ENCODE results near the gene PRKCQ. TPM values are rescaled to one million over a fixed set of nuclear protein-coding genes. Genes with fewer than 3 reads are reported as not detected.

The PRKCQ gene
- total and polyA plus RNA-seq, 2 of the 4 experiments (the other 2 are of a cell fraction), result under 0.01 to 0.03 TPM

GRCh38 chr10:6617309-6618076, 37.4 kb upstream of the PRKCQ start:
- no peak for ATAC-seq (ENCODE audit: low read depth)
- Histone ChIP-seq H3K9ac (ENCODE audit: low read depth, low read length) (no peak overlapping the region), H3K14ac (replicated peaks; ENCODE audit: low read depth, low read length) (no peak overlapping the region), H4K20me1 (ENCODE audit: insufficient read depth, low read length) (no peaks in the 10 kb centered on the region), H3K27me3 (ENCODE audit: control insufficient read depth, insufficient read depth, low read length) (no peaks in the 10 kb centered on the region; the same call in 1 of the 2 replicates), H3K56ac (ENCODE audit: extremely low read depth, insufficient read depth, low read length) (no peak overlapping the region), H3K79me1 (ENCODE audit: low read depth in 1 of 2, low read length in 2 of 2) (no peaks in the 10 kb centered on the region), H4K5ac (ENCODE audit: low read depth, low read length) (no peak overlapping the region), H2BK15ac (ENCODE audit: low read depth, low read length) (no peak overlapping the region), H3K4me2 (ENCODE audit: low read depth, low read length) (no peak overlapping the region), H3K9me1 (ENCODE audit: insufficient read depth, low read length) (no peaks in the 10 kb centered on the region), H2BK120ac (ENCODE audit: low read depth, low read length) (no peak overlapping the region), H4K8ac (ENCODE audit: low read depth in 2 of 2, low read length in 2 of 2) (no peak overlapping the region), H4K91ac (ENCODE audit: insufficient read depth, low read depth, low read length) (no peak overlapping the region), H3K9me3 (ENCODE audit: control insufficient read depth, insufficient read depth, low read length) (no peaks in the 10 kb centered on the region), H2AK5ac (ENCODE audit: low read depth, low read length) (no peak overlapping the region), H3K27ac (ENCODE audit: insufficient read depth, low read length) (no peak overlapping the region), H3K4ac (ENCODE audit: low read depth, low read length) (no peak overlapping the region), H3K18ac (ENCODE audit: low read depth, low read length) (no peak overlapping the region), H3K36me3 (ENCODE audit: control insufficient read depth, insufficient read depth, low read length) (no peaks in the 10 kb centered on the region), H3K4me3 (ENCODE audit: insufficient read depth, low read depth, low read length) (no peak overlapping the region), H3K4me1 (ENCODE audit: control insufficient read depth, insufficient read depth, low read length) (no peaks in the 10 kb centered on the region), H2AK9ac (replicated peaks; ENCODE audit: low read depth, low read length, poor library complexity) (no peak overlapping the region), H3K23ac (ENCODE audit: low read depth, low read length) (no peak overlapping the region), H2BK5ac (ENCODE audit: low read depth, low read length, poor library complexity, severe bottlenecking) (no peak overlapping the region), H2BK20ac (ENCODE audit: low read depth, low read length) (no peak overlapping the region), H2AFZ (replicated peaks; ENCODE audit: low read length, poor library complexity) (no peak overlapping the region)
- in situ Hi-C loops (cut with MboI; ENCODE audit: low sequenced_read_pairs) (no loop called here), intact Hi-C loops (cut with micrococcal nuclease) (no loop called here), dilution Hi-C loops (cut with HindIII; ENCODE audit: low sequenced_read_pairs, unreplicated experiment) (no loop called here)
- DNase-seq, result no peak
- TF ChIP-seq SMC3 (IDR thresholded peaks at IDR 0.05; ENCODE audit: low read depth, low read length) (no peak), RCOR1 (IDR thresholded peaks at IDR 0.05; ENCODE audit: insufficient replicate concordance, low read length) (no peak), FOS (IDR thresholded peaks at IDR 0.05; ENCODE audit: low read depth, low read length) (no peak), CHD1 (IDR thresholded peaks at IDR 0.05; ENCODE audit: low read depth, low read length) (no peak), MAFK (IDR thresholded peaks at IDR 0.05; ENCODE audit: low read depth, low read length) (no peak), MXI1 (IDR thresholded peaks at IDR 0.05; ENCODE audit: borderline replicate concordance, low read depth, low read length) (no peak), MAZ (IDR thresholded peaks at IDR 0.05; ENCODE audit: borderline replicate concordance, low read depth, low read length) (no peak), NFE2L2 (IDR thresholded peaks at IDR 0.05; ENCODE audit: low read depth, low read length) (no peak), POLR2A (IDR thresholded peaks at IDR 0.05; ENCODE audit: low read depth, low read length) (no peak), CEBPB (IDR thresholded peaks at IDR 0.05; ENCODE audit: low read depth, low read length) (no peak), ELK1 (IDR thresholded peaks at IDR 0.05; ENCODE audit: borderline replicate concordance, low read depth, low read length) (no peak), RAD21 (IDR thresholded peaks at IDR 0.05; ENCODE audit: low read length) (no peak), RFX5 (IDR thresholded peaks at IDR 0.05; ENCODE audit: low read depth, low read length) (no peak), BHLHE40 (IDR thresholded peaks at IDR 0.05; ENCODE audit: low read depth, low read length) (no peak)
- TF ChIP-seq, protein P1, sequence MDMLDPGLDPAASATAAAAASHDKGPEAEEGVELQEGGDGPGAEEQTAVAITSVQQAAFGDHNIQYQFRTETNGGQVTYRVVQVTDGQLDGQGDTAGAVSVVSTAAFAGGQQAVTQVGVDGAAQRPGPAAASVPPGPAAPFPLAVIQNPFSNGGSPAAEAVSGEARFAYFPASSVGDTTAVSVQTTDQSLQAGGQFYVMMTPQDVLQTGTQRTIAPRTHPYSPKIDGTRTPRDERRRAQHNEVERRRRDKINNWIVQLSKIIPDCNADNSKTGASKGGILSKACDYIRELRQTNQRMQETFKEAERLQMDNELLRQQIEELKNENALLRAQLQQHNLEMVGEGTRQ (IDR thresholded peaks at IDR 0.05; ENCODE audit: low read depth, low read length), result no peak
- TF ChIP-seq, protein P2, sequence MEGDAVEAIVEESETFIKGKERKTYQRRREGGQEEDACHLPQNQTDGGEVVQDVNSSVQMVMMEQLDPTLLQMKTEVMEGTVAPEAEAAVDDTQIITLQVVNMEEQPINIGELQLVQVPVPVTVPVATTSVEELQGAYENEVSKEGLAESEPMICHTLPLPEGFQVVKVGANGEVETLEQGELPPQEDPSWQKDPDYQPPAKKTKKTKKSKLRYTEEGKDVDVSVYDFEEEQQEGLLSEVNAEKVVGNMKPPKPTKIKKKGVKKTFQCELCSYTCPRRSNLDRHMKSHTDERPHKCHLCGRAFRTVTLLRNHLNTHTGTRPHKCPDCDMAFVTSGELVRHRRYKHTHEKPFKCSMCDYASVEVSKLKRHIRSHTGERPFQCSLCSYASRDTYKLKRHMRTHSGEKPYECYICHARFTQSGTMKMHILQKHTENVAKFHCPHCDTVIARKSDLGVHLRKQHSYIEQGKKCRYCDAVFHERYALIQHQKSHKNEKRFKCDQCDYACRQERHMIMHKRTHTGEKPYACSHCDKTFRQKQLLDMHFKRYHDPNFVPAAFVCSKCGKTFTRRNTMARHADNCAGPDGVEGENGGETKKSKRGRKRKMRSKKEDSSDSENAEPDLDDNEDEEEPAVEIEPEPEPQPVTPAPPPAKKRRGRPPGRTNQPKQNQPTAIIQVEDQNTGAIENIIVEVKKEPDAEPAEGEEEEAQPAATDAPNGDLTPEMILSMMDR (conservative IDR thresholded peaks at IDR 0.05; ENCODE audit: low read depth, low read length), result no peak
- BruUV-seq (replicated peaks), result no TSS peak
- ChIA-PET CTCF (no interaction called here), POLR2A (ENCODE audit: unreplicated experiment) (no interaction called here)
- WGBS, 2 experiments (ENCODE audit: extremely low coverage in 2 of 2, insufficient read length in 1 of 2), result no CpG with 5 or more reads among the region's 5 CpGs
